Naive B cell (primary cell): Measurements from ENCODE around the gene MRPL2. TPM values are rescaled to one million over a fixed set of nuclear protein-coding genes. Genes with fewer than 3 reads are reported as not detected.

ENCODE experiments used
- ATAC-seq, 2 donors: fragments of 150-1000 bp; cut with Tn5 transposase; 2 replicates each; pipeline ENCODE4 v1.10.0; 2021; ENCODE audit warnings: low read depth in 2 of 2, mild to moderate bottlenecking in 2 of 2, moderate library complexity in 2 of 2
- DNase-seq: peaks from one replicate; pipeline ENCODE4 v3.0.0; 2022
- H3K27ac Mint-ChIP-seq, 6 donors: one replicate each; pipeline ENCODE4 v1.8.0; 2020 to 2022; ENCODE audit warnings: mild to moderate bottlenecking in 6 of 6, mixed read lengths in 6 of 6, moderate library complexity in 5 of 6, inconsistent platforms in 2 of 6
- H3K27me3 Mint-ChIP-seq, 3 donors: one replicate each; pipeline ENCODE4 v1.8.0; 2021 to 2022; ENCODE audit warnings: mixed read lengths in 3 of 3, mild to moderate bottlenecking in 1 of 3
- H3K36me3 Mint-ChIP-seq, 2 donors: one replicate each; pipeline ENCODE4 v1.8.0; 2020 to 2022; ENCODE audit warnings: mixed read lengths in 2 of 2, inconsistent platforms in 1 of 2, mild to moderate bottlenecking in 1 of 2
- H3K4me1 Mint-ChIP-seq, 3 donors: one replicate each; pipeline ENCODE4 v1.8.0; 2020 to 2022; ENCODE audit warnings: mixed read lengths in 3 of 3, inconsistent platforms in 1 of 3, mild to moderate bottlenecking in 1 of 3, moderate library complexity in 1 of 3
- H3K4me3 Mint-ChIP-seq, 8 donors: one replicate each; pipeline ENCODE4 v1.8.0; 2020 to 2022; ENCODE audit warnings: mild to moderate bottlenecking in 8 of 8, mixed read lengths in 8 of 8, moderate library complexity in 8 of 8, inconsistent platforms in 2 of 8
- H3K9me3 Mint-ChIP-seq, 7 donors: one replicate each; pipeline ENCODE4 v1.8.0; 2020 to 2022; ENCODE audit warnings: mixed read lengths in 7 of 7, mild to moderate bottlenecking in 5 of 7, inconsistent platforms in 2 of 7, moderate library complexity in 1 of 7
- polyA plus RNA-seq, 6 donors: library from polyadenylated mRNA; unstranded; fragments of 300-500 nt; fragmentation: Illumina TruSeq; gene quantifications; one replicate each; pipeline ENCODE4 v1.2.3, GENCODE V29; 2021; ENCODE audit warnings: low read depth in 6 of 6

MRPL2 gene
- polyA plus RNA-seq: 10 to 100 TPM; 27.2 to 61.1 (median 42.3) TPM

- H3K27me3 Mint-ChIP-seq: no peaks in the 10 kb centered on the region
Measured at GRCh38 chr6:43059168-43060033, at the start of gene MRPL2, which contains the start of gene KLC4. Gene MRPL2 (minus strand): TSS chr6:43059434. CDS start chr6:43059381, 53 bp downstream. Gene KLC4 (plus strand): TSS chr6:43059631. CDS start chr6:43061336, 1,705 bp downstream.

GRCh38 chr6:43107344-43108062 is 48.3 kb upstream of the MRPL2 start:
- no peaks in the 10 kb centered on the region for H3K36me3 Mint-ChIP-seq
- no peaks in the 10 kb centered on the region for H3K4me1 Mint-ChIP-seq
- H3K9me3 Mint-ChIP-seq: no peaks in the 10 kb centered on the region
- ATAC-seq (no peak), DNase-seq (no peak)
- H3K27me3 Mint-ChIP-seq: no peaks in the 10 kb centered on the region
- no peak overlapping the region for H3K4me3 Mint-ChIP-seq
- H3K27ac Mint-ChIP-seq: peak overlapping the region in 1 of 6 donors; percentile 40

More at GRCh38 chr6:43059168-43060033, at the start of gene MRPL2, which contains the start of gene KLC4:
- peak within 1 kb of the TSS; percentile 98 to 100 (median 98) for H3K27ac Mint-ChIP-seq
- peak; percentile 97 for DNase-seq
- peaks cover 0 to 27% of the 10 kb centered on the region in 2 donors for H3K36me3 Mint-ChIP-seq
- peak; percentile 95 to 96 for ATAC-seq
- peak within 1 kb of the TSS; percentile 89 to 99 (median 98) for H3K4me3 Mint-ChIP-seq
- peaks cover 29 to 52% (median 44%) of the 10 kb centered on the region in 3 donors for H3K4me1 Mint-ChIP-seq
- H3K9me3 Mint-ChIP-seq: no peaks in the 10 kb centered on the region

- DNase-seq (no peak), ATAC-seq (no peak)
- Mint-ChIP-seq H3K27me3 (no peaks in the 10 kb centered on the region), H3K9me3 (no peaks in the 10 kb centered on the region), H3K4me1 (no peaks in the 10 kb centered on the region), H3K36me3 (no peaks in the 10 kb centered on the region), H3K4me3 (no peak overlapping the region), H3K27ac (peak overlapping the region in 1 of 6 donors; percentile 56)
Measured at GRCh38 chr6:43105538-43106222, 46.4 kb upstream of the MRPL2 start.

- H3K9me3 Mint-ChIP-seq: no peaks in the 10 kb centered on the region
- ATAC-seq (no peak), DNase-seq (no peak)
- no peaks in the 10 kb centered on the region for H3K4me1 Mint-ChIP-seq
- no peaks in the 10 kb centered on the region for H3K36me3 Mint-ChIP-seq
- no peak overlapping the region for H3K4me3 Mint-ChIP-seq
- H3K27me3 Mint-ChIP-seq: no peaks in the 10 kb centered on the region
- H3K27ac Mint-ChIP-seq: peak overlapping the region in 1 of 6 donors; percentile 59
Measured at GRCh38 chr6:43103253-43103876, 44.1 kb upstream of the MRPL2 start.

- H3K36me3 Mint-ChIP-seq: no peaks in the 10 kb centered on the region
- no peak overlapping the region for H3K27ac Mint-ChIP-seq
- no peak for ATAC-seq
- no peaks in the 10 kb centered on the region for H3K9me3 Mint-ChIP-seq
- no peak overlapping the region for H3K4me3 Mint-ChIP-seq
- no peaks in the 10 kb centered on the region for H3K27me3 Mint-ChIP-seq
- H3K4me1 Mint-ChIP-seq: no peaks in the 10 kb centered on the region
- no peak for DNase-seq
Measured at GRCh38 chr6:43101497-43101896, 42.3 kb upstream of the MRPL2 start.

GRCh38 chr6:43097502-43097901 is 38.3 kb upstream of the MRPL2 start:
- peaks cover 0 to 3% (median 0%) of the 10 kb centered on the region in 3 donors for H3K4me1 Mint-ChIP-seq
- no peak for DNase-seq
- H3K9me3 Mint-ChIP-seq: no peaks in the 10 kb centered on the region
- no peaks in the 10 kb centered on the region for H3K27me3 Mint-ChIP-seq
- no peak for ATAC-seq
- H3K27ac Mint-ChIP-seq: no peak overlapping the region
- H3K36me3 Mint-ChIP-seq: no peaks in the 10 kb centered on the region
- no peak overlapping the region for H3K4me3 Mint-ChIP-seq

- H3K9me3 Mint-ChIP-seq: no peaks in the 10 kb centered on the region
- H3K27me3 Mint-ChIP-seq: no peaks in the 10 kb centered on the region
- no peak overlapping the region for H3K4me3 Mint-ChIP-seq
- ATAC-seq (no peak), DNase-seq (no peak)
- H3K36me3 Mint-ChIP-seq: no peaks in the 10 kb centered on the region
- peaks cover 0 to 3% (median 0%) of the 10 kb centered on the region in 3 donors for H3K4me1 Mint-ChIP-seq
- no peak overlapping the region for H3K27ac Mint-ChIP-seq
Measured at GRCh38 chr6:43097098-43097489, 37.9 kb upstream of the MRPL2 start.

- Mint-ChIP-seq H3K27ac (no peak overlapping the region), H3K4me1 (peaks cover 0 to 3% (median 0%) of the 10 kb centered on the region in 3 donors)
- no peak for ATAC-seq
Measured at GRCh38 chr6:43096451-43097097, 37.3 kb upstream of the MRPL2 start.

GRCh38 chr6:43095939-43096338 is 36.7 kb upstream of the MRPL2 start:
- Mint-ChIP-seq H3K36me3 (no peaks in the 10 kb centered on the region), H3K27me3 (no peaks in the 10 kb centered on the region), H3K4me1 (peaks cover 0 to 3% (median 0%) of the 10 kb centered on the region in 3 donors), H3K9me3 (no peaks in the 10 kb centered on the region), H3K27ac (no peak overlapping the region), H3K4me3 (no peak overlapping the region)
- ATAC-seq (no peak), DNase-seq (no peak)

More at GRCh38 chr6:43096451-43097097, 37.3 kb upstream of the MRPL2 start:
- no peaks in the 10 kb centered on the region for H3K36me3 Mint-ChIP-seq
- H3K27me3 Mint-ChIP-seq: no peaks in the 10 kb centered on the region
- no peak for DNase-seq
- peak overlapping the region in 1 of 8 donors; percentile 1 for H3K4me3 Mint-ChIP-seq
- no peaks in the 10 kb centered on the region for H3K9me3 Mint-ChIP-seq

- Mint-ChIP-seq H3K36me3 (no peaks in the 10 kb centered on the region), H3K4me3 (peak overlapping the region in 4 of 8 donors; percentile 10 to 68 (median 16)), H3K27ac (no peak overlapping the region), H3K4me1 (peaks cover 0 to 3% (median 0%) of the 10 kb centered on the region in 3 donors), H3K27me3 (no peaks in the 10 kb centered on the region), H3K9me3 (no peaks in the 10 kb centered on the region)
- DNase-seq (no peak), ATAC-seq (no peak)
Measured at GRCh38 chr6:43093436-43094289, 34.4 kb upstream of the MRPL2 start.

GRCh38 chr6:43092635-43093034 is 33.4 kb upstream of the MRPL2 start:
- no peak overlapping the region for H3K27ac Mint-ChIP-seq
- peaks cover 0 to 3% (median 0%) of the 10 kb centered on the region in 3 donors for H3K4me1 Mint-ChIP-seq
- no peaks in the 10 kb centered on the region for H3K27me3 Mint-ChIP-seq
- no peak for ATAC-seq
- no peak for DNase-seq
- no peaks in the 10 kb centered on the region for H3K9me3 Mint-ChIP-seq
- H3K36me3 Mint-ChIP-seq: no peaks in the 10 kb centered on the region
- no peak overlapping the region for H3K4me3 Mint-ChIP-seq
